B cell (primary cell): ENCODE results near the gene FRMPD1. TPM values are rescaled to one million over a fixed set of nuclear protein-coding genes. Genes with fewer than 3 reads are reported as not detected.

Experiments used
- ATAC-seq: fragments of 200-7000 bp; cut with Tn5 transposase; one replicate; pipeline ENCODE4 v1.10.0; 2021; ENCODE audit warnings: low read depth, mild to moderate bottlenecking, moderate number of reproducible peaks, moderate library complexity
- CTCF ChIA-PET: fragments of 350-600 bp; sonication (Branson Sonifier 250); formaldehyde crosslinking; loops from one replicate; lab custom pipeline; 2021; ENCODE audit warnings: antibody characterized with exemption, inconsistent platforms; lab: Charles Lee
- POLR2A ChIA-PET: fragments of 350-600 bp; sonication (Branson Sonifier 250); formaldehyde crosslinking; loops from one replicate; lab custom pipeline; 2021; ENCODE audit warnings: antibody characterized with exemption; lab: Charles Lee
- DNase-seq: peaks from one replicate; pipeline ENCODE4 v3.0.0; 2013
- H2AFZ ChIP-seq: 2 replicates; pipeline ENCODE4 v1.6.1; 2012; ENCODE audit warnings: mild to moderate bottlenecking, low read depth, low read length; ENCODE audit not compliant: insufficient read depth, poor library complexity, severe bottlenecking
- H3K27ac ChIP-seq, 2 donors: 1 replicate in 1 of 2; 2 replicates in 1 of 2; pipeline ENCODE4 v1.5.1; 2012 to 2013; ENCODE audit warnings: low read length in 2 of 2, mild to moderate bottlenecking in 2 of 2, moderate library complexity in 1 of 2
- H3K27me3 ChIP-seq, 4 experiments: fragments of 200-600 bp in 1 of 4; sonication (generic) in 1 of 4; replicated peaks in 1 of 4; 1 replicate in 2 of 4; 2 replicates in 2 of 4; pipeline versions ENCODE4 v1.6.1 to v1.7.0; 2013 to 2016; ENCODE audit warnings: low read length in 3 of 4, mild to moderate bottlenecking in 2 of 4, mixed read lengths in 1 of 4, moderate library complexity in 1 of 4; ENCODE audit not compliant: insufficient read depth in 4 of 4, control insufficient read depth in 3 of 4; ENCODE audit errors: control extremely low read depth in 1 of 4
- H3K36me3 ChIP-seq, 2 experiments: replicated peaks in 1 of 2; 1 replicate in 1 of 2; 2 replicates in 1 of 2; pipeline versions ENCODE4 v1.6.1 to v1.7.1; 2013; ENCODE audit warnings: low read length in 1 of 2; ENCODE audit not compliant: insufficient read depth in 2 of 2, control insufficient read depth in 1 of 2; ENCODE audit errors: control extremely low read depth in 1 of 2, extremely low read depth in 1 of 2
- H3K4me1 ChIP-seq, 2 donors: fragments of 200-600 bp in 1 of 2; sonication (generic) in 1 of 2; 1 replicate in 1 of 2; 2 replicates in 1 of 2; pipeline versions ENCODE4 v1.5.1 to v1.6.1; 2013 to 2017; ENCODE audit warnings: low read length in 2 of 2; ENCODE audit not compliant: control insufficient read depth in 2 of 2, insufficient read depth in 2 of 2
- H3K4me2 ChIP-seq: replicated peaks from 2 replicates; pipeline ENCODE3; 2012; ENCODE audit warnings: mild to moderate bottlenecking, low read depth, low read length; ENCODE audit not compliant: poor library complexity, severe bottlenecking
- H3K4me3 ChIP-seq, 5 experiments: fragments of 200-600 bp in 1 of 5; sonication (generic) in 1 of 5; 1 replicate in 3 of 5; 2 replicates in 2 of 5; pipeline versions ENCODE4 v1.5.1 to v1.7.0; 2011 to 2016; ENCODE audit warnings: low read length in 4 of 5, mild to moderate bottlenecking in 4 of 5, low read depth in 2 of 5, control low read depth in 1 of 5, moderate library complexity in 1 of 5; ENCODE audit not compliant: insufficient read depth in 1 of 5; ENCODE audit errors: control extremely low read depth in 1 of 5, extremely low read depth in 1 of 5
- H3K79me2 ChIP-seq: fragments of 200-600 bp; sonication (generic); one replicate; pipeline ENCODE4 v1.6.0; 2016; ENCODE audit warnings: low read length; ENCODE audit not compliant: control insufficient read depth, insufficient read depth
- H3K9ac ChIP-seq: fragments of 200-600 bp; sonication (generic); 2 replicates; pipeline ENCODE4 v1.6.1; 2017; ENCODE audit warnings: mild to moderate bottlenecking, low read length, moderate library complexity
- H3K9me3 ChIP-seq, 3 donors: one replicate each; pipeline versions ENCODE4 v1.6.1 to v1.7.1; 2013; ENCODE audit warnings: low read length in 2 of 3; ENCODE audit not compliant: control insufficient read depth in 2 of 3, insufficient read depth in 1 of 3; ENCODE audit errors: control extremely low read depth in 1 of 3
- H4K20me1 ChIP-seq: 2 replicates; pipeline ENCODE4 v1.6.0; 2012; ENCODE audit warnings: mild to moderate bottlenecking, low read length; ENCODE audit not compliant: insufficient read depth, control insufficient read depth, poor library complexity, severe bottlenecking
- H3K27ac Mint-ChIP-seq: one replicate; pipeline ENCODE4 v1.8.0; 2021; ENCODE audit warnings: mixed read lengths
- H3K27me3 Mint-ChIP-seq: one replicate; pipeline ENCODE4 v1.8.0; 2021; ENCODE audit warnings: mixed read lengths
- H3K4me1 Mint-ChIP-seq: one replicate; pipeline ENCODE4 v1.8.0; 2021; ENCODE audit warnings: mixed read lengths
- H3K4me3 Mint-ChIP-seq: one replicate; pipeline ENCODE4 v1.8.0; 2021; ENCODE audit warnings: mixed read lengths
- H3K9me3 Mint-ChIP-seq: one replicate; pipeline ENCODE4 v1.8.0; 2022; ENCODE audit warnings: mixed read lengths; ENCODE audit not compliant: insufficient read depth
- EZH2 ChIP-seq: IDR thresholded peaks from 2 replicates; pipeline ENCODE4 v1.6.1; 2012; ENCODE audit warnings: borderline replicate concordance, low read depth, mild to moderate bottlenecking, moderate library complexity, low read length; ENCODE audit not compliant: insufficient read depth, poor library complexity, severe bottlenecking
- WGBS: methylation state at CpG from one replicate; pipeline ENCODE4 v1.1.5; 2013; ENCODE audit warnings: missing lambda C conversion rate; ENCODE audit not compliant: insufficient coverage; 5-methylcytosine and 5-hydroxymethylcytosine counted together
- intact Hi-C: fragments of 100-400 bp; cut with micrococcal nuclease; formaldehyde crosslinking; loops from one replicate; pipeline ENCODE4 v1.10.0; 2022
- polyA plus RNA-seq: library from polyadenylated mRNA; depleted of rRNA; stranded (reverse); fragments of >200 nt; gene quantifications from 2 replicates; pipeline ENCODE4 v1.2.3, GENCODE V29; 2012
- total RNA-seq, 2 donors: library from RNA; stranded (reverse); fragments of 120-200 nt in 1 of 2; gene quantifications; 1 replicate in 1 of 2; 2 replicates in 1 of 2; pipeline versions ENCODE4 v1.2.3 to v1.2.4, GENCODE V29; 2013 to 2022
- TF ChIP-seq, protein P1 (sequence below): fragments of 200-600 bp; IDR thresholded peaks from one replicate; pipeline ENCODE4 v1.8.0; 2022; ENCODE audit warnings: antibody characterized with exemption, mild to moderate bottlenecking

FRMPD1 gene
- total and polyA plus RNA-seq, 2 donors (not counting 1 experiment from before 2014, with no cell fraction given) = 0.05 TPM; not detected in 1

- TF ChIP-seq EZH2 = no peak
- TF ChIP-seq, protein P1, sequence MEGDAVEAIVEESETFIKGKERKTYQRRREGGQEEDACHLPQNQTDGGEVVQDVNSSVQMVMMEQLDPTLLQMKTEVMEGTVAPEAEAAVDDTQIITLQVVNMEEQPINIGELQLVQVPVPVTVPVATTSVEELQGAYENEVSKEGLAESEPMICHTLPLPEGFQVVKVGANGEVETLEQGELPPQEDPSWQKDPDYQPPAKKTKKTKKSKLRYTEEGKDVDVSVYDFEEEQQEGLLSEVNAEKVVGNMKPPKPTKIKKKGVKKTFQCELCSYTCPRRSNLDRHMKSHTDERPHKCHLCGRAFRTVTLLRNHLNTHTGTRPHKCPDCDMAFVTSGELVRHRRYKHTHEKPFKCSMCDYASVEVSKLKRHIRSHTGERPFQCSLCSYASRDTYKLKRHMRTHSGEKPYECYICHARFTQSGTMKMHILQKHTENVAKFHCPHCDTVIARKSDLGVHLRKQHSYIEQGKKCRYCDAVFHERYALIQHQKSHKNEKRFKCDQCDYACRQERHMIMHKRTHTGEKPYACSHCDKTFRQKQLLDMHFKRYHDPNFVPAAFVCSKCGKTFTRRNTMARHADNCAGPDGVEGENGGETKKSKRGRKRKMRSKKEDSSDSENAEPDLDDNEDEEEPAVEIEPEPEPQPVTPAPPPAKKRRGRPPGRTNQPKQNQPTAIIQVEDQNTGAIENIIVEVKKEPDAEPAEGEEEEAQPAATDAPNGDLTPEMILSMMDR = no peak
- H3K27me3 Mint-ChIP-seq = no peaks in the 10 kb centered on the region
- peaks cover 14 to 16% of the 10 kb centered on the region in 2 donors for H3K4me1 ChIP-seq
- H3K4me3 Mint-ChIP-seq = peak overlapping the region; percentile 98
- H3K9ac ChIP-seq = peak overlapping the region; percentile 74
- peaks cover 23% of the 10 kb centered on the region for H3K4me1 Mint-ChIP-seq
- CTCF ChIA-PET = no interaction called here
- H3K4me2 ChIP-seq = peak overlapping the region; percentile 80
- 99% methylated on average over 21 of the region's 29 CpGs for WGBS
- peaks cover 0 to 4% (median 0%) of the 10 kb centered on the region in 3 donors for H3K9me3 ChIP-seq
- H3K27me3 ChIP-seq = no peaks in the 10 kb centered on the region
- H3K4me3 ChIP-seq = peak overlapping the region in 4 of 5 experiments; percentile 75 to 96 (median 84)
- H3K9me3 Mint-ChIP-seq = no peaks in the 10 kb centered on the region
- DNase-seq = no peak
- no peak for ATAC-seq
- H2AFZ ChIP-seq = peak overlapping the region; percentile 79
- H3K36me3 ChIP-seq = no peaks in the 10 kb centered on the region
- intact Hi-C loops = loop anchor here (1.0 to 5.0 kb wide), 6 partner anchors 32 to 288 kb away; partner anchors contain the start of genes DCAF10, EXOSC3, FBXO10 and SLC25A51
- POLR2A ChIA-PET = no interaction called here
- peaks cover 19% of the 10 kb centered on the region for H3K79me2 ChIP-seq
- peak overlapping the region; percentile 80 to 81 for H3K27ac ChIP-seq
- H4K20me1 ChIP-seq = no peaks in the 10 kb centered on the region
- H3K27ac Mint-ChIP-seq = peak overlapping the region; percentile 93
Observed at GRCh38 chr9:37752642-37753488, 102.1 kb downstream of the FRMPD1 start.
